NT2/D1 (cell line): Measurements from ENCODE around the gene SLC6A9.

ENCODE experiments used
- SUZ12 ChIP-seq: IDR thresholded peaks from 2 replicates; pipeline ENCODE4 v1.6.1; 2011; ENCODE audit not compliant: insufficient read length, insufficient read depth; ENCODE audit errors: extremely low read depth
- YY1 ChIP-seq: IDR thresholded peaks from 2 replicates; pipeline ENCODE4 v1.6.1; 2011; ENCODE audit not compliant: insufficient read length, insufficient read depth
- ZNF274 ChIP-seq: IDR thresholded peaks from 2 replicates; pipeline ENCODE4 v1.6.1; 2011; ENCODE audit warnings: mild to moderate bottlenecking, low read depth, low read length

GRCh38 chr1:44048532-44049215, 17.4 kb upstream of the SLC6A9 start:
- TF ChIP-seq ZNF274 (no peak), SUZ12 (no peak), YY1 (no peak)
